ENCODE data around the gene PRCD.
"Not testable (repeated sequence)": the region's sequence is repeated elsewhere in the genome, so short reads cannot be mapped to it uniquely, and the experiment has no call there.

The PRCD gene

GRCh38 chr17:76556765-76557367 is 17.0 kb downstream of the PRCD start:
- peak; percentile 45 for DNase-seq (ENCODE audit: low spot score)

- peak; percentile 98 for DNase-seq (ENCODE audit: low spot score)
These were observed 17.7 kb downstream of the PRCD start for GRCh38 chr17:76557368-76558197.

- peak; percentile 64 for DNase-seq (ENCODE audit: low spot score)
These were observed 18.6 kb downstream of the PRCD start for GRCh38 chr17:76558198-76559095.

- not testable (repeated sequence) for DNase-seq (ENCODE audit: low spot score)
These were observed 19.6 kb downstream of the PRCD start for GRCh38 chr17:76559460-76559859.

- DNase-seq (ENCODE audit: low spot score), result no peak
These were observed 20.4 kb downstream of the PRCD start for GRCh38 chr17:76560036-76560876.

GRCh38 chr17:76560877-76561221 is 21.0 kb downstream of the PRCD start:
- no peak for DNase-seq (ENCODE audit: low spot score)

GRCh38 chr17:76561332-76561731 is 21.5 kb downstream of the PRCD start:
- no peak for DNase-seq (ENCODE audit: low spot score)

- no peak for DNase-seq (ENCODE audit: low spot score)
These were observed 22.0 kb downstream of the PRCD start for GRCh38 chr17:76561799-76562268.

GRCh38 chr17:76562734-76563148 is 22.9 kb downstream of the PRCD start:
- no peak for DNase-seq (ENCODE audit: low spot score)

GRCh38 chr17:76563359-76563758 is 23.5 kb downstream of the PRCD start:
- not testable (repeated sequence) for DNase-seq (ENCODE audit: low spot score)

- DNase-seq (ENCODE audit: low spot score), result peak; percentile 44
These were observed 25.3 kb downstream of the PRCD start for GRCh38 chr17:76564991-76565727.

GRCh38 chr17:76565728-76566612 is 26.1 kb downstream of the PRCD start:
- peak; percentile 30 for DNase-seq (ENCODE audit: low spot score)

- DNase-seq (ENCODE audit: low spot score), result no peak
These were observed 26.7 kb downstream of the PRCD start for GRCh38 chr17:76566613-76566943.

GRCh38 chr17:76566988-76567431 is 27.2 kb downstream of the PRCD start:
- DNase-seq (ENCODE audit: low spot score), result peak; percentile 37

- DNase-seq (ENCODE audit: low spot score), result peak; percentile 47
These were observed 28.0 kb downstream of the PRCD start for GRCh38 chr17:76567634-76568432.

- DNase-seq (ENCODE audit: low spot score), result peak; percentile 63
These were observed 29.0 kb downstream of the PRCD start for GRCh38 chr17:76568811-76569221.

GRCh38 chr17:76569607-76570279 is 29.9 kb downstream of the PRCD start:
- DNase-seq (ENCODE audit: low spot score), result peak; percentile 39

GRCh38 chr17:76570457-76570856 is 30.6 kb downstream of the PRCD start:
- no peak for DNase-seq (ENCODE audit: low spot score)

Data from D341Med (cell line).